ENCODE measurements around the gene BUB1B. TPM values are rescaled to one million over a fixed set of nuclear protein-coding genes. Genes with fewer than 3 reads are reported as not detected.
"Not testable (repeated sequence)": the region's sequence is repeated elsewhere in the genome, so short reads cannot be mapped to it uniquely, and the experiment has no call there.

The BUB1B gene
- total RNA-seq, 1 experiment from 2014 or later, result 83.2 TPM

GRCh38 chr15:40123863-40124262 is 37.0 kb upstream of the BUB1B start:
- not testable (repeated sequence) for H4K91ac ChIP-seq (ENCODE audit: insufficient read length, low read depth, low read length); H3K9me3 Mint-ChIP-seq; H3K27ac ChIP-seq (ENCODE audit: insufficient read length, low read depth, low read length); H3K9me3 ChIP-seq (ENCODE audit: control insufficient read depth, low read depth, low read length); H3K23ac ChIP-seq (ENCODE audit: insufficient read length, low read depth, low read length); H3K56ac ChIP-seq (ENCODE audit: insufficient read length, low read depth, low read length); H3K27ac Mint-ChIP-seq; H3K23me2 ChIP-seq (ENCODE audit: insufficient read length, low read depth, low read length, poor library complexity, severe bottlenecking); H3K27me3 ChIP-seq (ENCODE audit: insufficient read depth, low read length); H4K20me1 ChIP-seq (ENCODE audit: control insufficient read depth, insufficient read depth, insufficient read length); H2BK5ac ChIP-seq (ENCODE audit: insufficient read length, low read length); H3K4me1 ChIP-seq (ENCODE audit: insufficient read depth, low read length); H3K14ac ChIP-seq (ENCODE audit: insufficient read depth, low read length); H3T11ph ChIP-seq (ENCODE audit: low read length); H3K79me2 ChIP-seq (ENCODE audit: insufficient read depth, low read length); H4K5ac ChIP-seq (ENCODE audit: insufficient read length, low read depth, low read length); H2BK120ac ChIP-seq (ENCODE audit: low read depth, low read length, poor library complexity, severe bottlenecking); H2BK20ac ChIP-seq (ENCODE audit: low read depth, low read length, poor library complexity, severe bottlenecking); H3K9ac ChIP-seq (ENCODE audit: extremely low read depth, insufficient read length, low read length); DNase-seq; H3K79me1 ChIP-seq (ENCODE audit: insufficient read depth, low read depth, low read length, poor library complexity, severe bottlenecking); H3K18ac ChIP-seq (ENCODE audit: insufficient read length, low read depth, low read length); H3K4me2 ChIP-seq (ENCODE audit: insufficient read depth, insufficient read length, low read length); H2BK12ac ChIP-seq (ENCODE audit: insufficient read length, low read depth, low read length); H2AFZ ChIP-seq (ENCODE audit: low read length); H2BK15ac ChIP-seq (ENCODE audit: low read depth, low read length); H3K4ac ChIP-seq (ENCODE audit: low read depth, low read length); H2AK5ac ChIP-seq (ENCODE audit: insufficient read length, low read length); H3K27me3 Mint-ChIP-seq (ENCODE audit: low read depth); H3K4me3 Mint-ChIP-seq; H4K8ac ChIP-seq (replicated peaks; ENCODE audit: insufficient read length, low read depth, low read length); H3K36me3 Mint-ChIP-seq (ENCODE audit: insufficient read depth in 1 of 3, low read depth in 3 of 3)
- no CpG with 5 or more reads among the region's 5 CpGs for WGBS (ENCODE audit: extremely low coverage, insufficient read length, low lambda C conversion rate)
- peaks cover 35 to 40% of the 10 kb centered on the region in 2 experiments for H3K4me1 Mint-ChIP-seq

GRCh38 chr15:40124333-40124732 is 36.5 kb upstream of the BUB1B start:
- not testable (repeated sequence) for H2AK5ac ChIP-seq (ENCODE audit: insufficient read length, low read length); H2BK20ac ChIP-seq (ENCODE audit: low read depth, low read length, poor library complexity, severe bottlenecking); H2BK5ac ChIP-seq (ENCODE audit: insufficient read length, low read length); H3K27me3 Mint-ChIP-seq (ENCODE audit: low read depth); H3K18ac ChIP-seq (ENCODE audit: insufficient read length, low read depth, low read length); H3K23me2 ChIP-seq (ENCODE audit: insufficient read length, low read depth, low read length, poor library complexity, severe bottlenecking); H3K56ac ChIP-seq (ENCODE audit: insufficient read length, low read depth, low read length); H4K91ac ChIP-seq (ENCODE audit: insufficient read length, low read depth, low read length); H3K9me3 ChIP-seq (ENCODE audit: control insufficient read depth, low read depth, low read length); H3K27me3 ChIP-seq (ENCODE audit: insufficient read depth, low read length); H2AFZ ChIP-seq (ENCODE audit: low read length); H3K79me1 ChIP-seq (ENCODE audit: insufficient read depth, low read depth, low read length, poor library complexity, severe bottlenecking); H3K14ac ChIP-seq (ENCODE audit: insufficient read depth, low read length); H3K4me1 ChIP-seq (ENCODE audit: insufficient read depth, low read length); H3K36me3 Mint-ChIP-seq (ENCODE audit: insufficient read depth in 1 of 3, low read depth in 3 of 3); H3K79me2 ChIP-seq (ENCODE audit: insufficient read depth, low read length); H3K4me3 Mint-ChIP-seq; H3K23ac ChIP-seq (ENCODE audit: insufficient read length, low read depth, low read length); H3T11ph ChIP-seq (ENCODE audit: low read length); DNase-seq; H4K20me1 ChIP-seq (ENCODE audit: control insufficient read depth, insufficient read depth, insufficient read length); H3K9me3 Mint-ChIP-seq; H3K9ac ChIP-seq (ENCODE audit: extremely low read depth, insufficient read length, low read length); H4K8ac ChIP-seq (replicated peaks; ENCODE audit: insufficient read length, low read depth, low read length); H3K4ac ChIP-seq (ENCODE audit: low read depth, low read length); H2BK15ac ChIP-seq (ENCODE audit: low read depth, low read length); H4K5ac ChIP-seq (ENCODE audit: insufficient read length, low read depth, low read length); H2BK12ac ChIP-seq (ENCODE audit: insufficient read length, low read depth, low read length); H2BK120ac ChIP-seq (ENCODE audit: low read depth, low read length, poor library complexity, severe bottlenecking); H3K27ac ChIP-seq (ENCODE audit: insufficient read length, low read depth, low read length)
- WGBS (ENCODE audit: extremely low coverage, insufficient read length, low lambda C conversion rate), result no CpG with 5 or more reads among the region's 3 CpGs
- Mint-ChIP-seq H3K27ac (peak overlapping the region; percentile 97 to 99 (median 98); a peak in 4 of 7 replicates), H3K4me1 (peaks cover 35 to 40% of the 10 kb centered on the region in 2 experiments)
- peak overlapping the region; percentile 20 for H3K4me2 ChIP-seq (ENCODE audit: insufficient read depth, insufficient read length, low read length)

Data from H9 (cell line).